Measurements from ENCODE around the gene FAM78A.
"Not testable (repeated sequence)": the region's sequence is repeated elsewhere in the genome, so short reads cannot be mapped to it uniquely, and the experiment has no call there.

Gene FAM78A

GRCh38 chr9:131263033-131263343 lies 13.3 kb downstream of the FAM78A start:
- DNase-seq (ENCODE audit: low read depth): not testable (repeated sequence)

GRCh38 chr9:131262327-131263032 lies 13.8 kb downstream of the FAM78A start:
- DNase-seq (ENCODE audit: low read depth): no peak

- no peak for DNase-seq (ENCODE audit: low read depth)
These were observed 15.4 kb downstream of the FAM78A start for GRCh38 chr9:131260751-131261452.

GRCh38 chr9:131259916-131260597 lies 16.3 kb downstream of the FAM78A start:
- no peak for DNase-seq (ENCODE audit: low read depth)

GRCh38 chr9:131259432-131259898 lies 16.8 kb downstream of the FAM78A start:
- no peak for DNase-seq (ENCODE audit: low read depth)

GRCh38 chr9:131258698-131259431 lies 17.4 kb downstream of the FAM78A start:
- no peak for DNase-seq (ENCODE audit: low read depth)

- DNase-seq (ENCODE audit: low read depth): no peak
These were observed 18.1 kb downstream of the FAM78A start for GRCh38 chr9:131258186-131258585.

GRCh38 chr9:131257266-131258025 lies 18.9 kb downstream of the FAM78A start:
- DNase-seq (ENCODE audit: low read depth): no peak

GRCh38 chr9:131255676-131256197 lies 20.6 kb downstream of the FAM78A start:
- no peak for DNase-seq (ENCODE audit: low read depth)

- no peak for DNase-seq (ENCODE audit: low read depth)
These were observed 21.7 kb downstream of the FAM78A start for GRCh38 chr9:131254626-131255025.

GRCh38 chr9:131253891-131254491 lies 22.3 kb downstream of the FAM78A start:
- no peak for DNase-seq (ENCODE audit: low read depth)

GRCh38 chr9:131252120-131252519 lies 24.2 kb downstream of the FAM78A start:
- no peak for DNase-seq (ENCODE audit: low read depth)

- DNase-seq (ENCODE audit: low read depth): no peak
These were observed 29.7 kb downstream of the FAM78A start for GRCh38 chr9:131246618-131247017.

GRCh38 chr9:131244331-131244730 lies 32.0 kb downstream of the FAM78A start:
- DNase-seq (ENCODE audit: low read depth): not testable (repeated sequence)

GRCh38 chr9:131240047-131240921 lies 36.0 kb downstream of the FAM78A start:
- DNase-seq (ENCODE audit: low read depth): no peak

GRCh38 chr9:131239161-131239975 lies 36.9 kb downstream of the FAM78A start:
- no peak for DNase-seq (ENCODE audit: low read depth)

GRCh38 chr9:131238402-131239021 lies 37.8 kb downstream of the FAM78A start:
- DNase-seq (ENCODE audit: low read depth): no peak

GRCh38 chr9:131237931-131238401 lies 38.3 kb downstream of the FAM78A start:
- peak; percentile 47 for DNase-seq (ENCODE audit: low read depth)
